Endodermal cell (in vitro differentiated cells): ENCODE data around the gene MRPS25. TPM values are rescaled to one million over a fixed set of nuclear protein-coding genes. Genes with fewer than 3 reads are reported as not detected.

ENCODE experiments used
- DNase-seq: peaks from one replicate; pipeline ENCODE4 v3.0.0-alpha.2; 2017
- H3K27ac ChIP-seq: 2 replicates; pipeline ENCODE4 v1.5.1; 2013; ENCODE audit warnings: mild to moderate bottlenecking, low read depth, low read length, moderate library complexity
- H3K27me3 ChIP-seq: 2 replicates; pipeline ENCODE4 v1.6.1; 2013; ENCODE audit warnings: mild to moderate bottlenecking, low read length, moderate library complexity; ENCODE audit not compliant: insufficient read depth, control insufficient read depth, poor library complexity, severe bottlenecking
- H3K36me3 ChIP-seq: 2 replicates; pipeline ENCODE4 v1.7.0; 2013; ENCODE audit warnings: mild to moderate bottlenecking, low read length, moderate library complexity; ENCODE audit not compliant: control insufficient read depth, insufficient read depth
- H3K4me1 ChIP-seq: one replicate; pipeline ENCODE4 v1.7.0; 2013; ENCODE audit warnings: low read length; ENCODE audit not compliant: control insufficient read depth, insufficient read depth
- H3K4me3 ChIP-seq: 2 replicates; pipeline ENCODE4 v1.5.1; 2013; ENCODE audit warnings: mild to moderate bottlenecking, low read length, moderate library complexity
- H3K9ac ChIP-seq: 2 replicates; pipeline ENCODE4 v1.6.1; 2013; ENCODE audit warnings: mild to moderate bottlenecking, low read length, moderate library complexity; ENCODE audit not compliant: poor library complexity, severe bottlenecking; ENCODE audit errors: extremely low read depth
- H3K9me3 ChIP-seq: 2 replicates; pipeline ENCODE4 v1.6.1; 2013; ENCODE audit warnings: mild to moderate bottlenecking, low read length, moderate library complexity; ENCODE audit not compliant: control insufficient read depth
- H3K27ac Mint-ChIP-seq: 2 replicates; pipeline ENCODE4 v1.8.0; 2020; ENCODE audit warnings: mixed read lengths
- H3K27me3 Mint-ChIP-seq: 2 replicates; pipeline ENCODE4 v1.8.0; 2021; ENCODE audit warnings: mild to moderate bottlenecking, mixed read lengths; ENCODE audit not compliant: insufficient read depth
- H3K36me3 Mint-ChIP-seq: 2 replicates; pipeline ENCODE4 v1.8.0; 2020; ENCODE audit warnings: low read depth, mixed read lengths
- H3K4me1 Mint-ChIP-seq: 2 replicates; pipeline ENCODE4 v1.8.0; 2020; ENCODE audit warnings: mixed read lengths
- H3K4me3 Mint-ChIP-seq: 2 replicates; pipeline ENCODE4 v1.8.0; 2020; ENCODE audit warnings: mild to moderate bottlenecking, moderate library complexity, mixed read lengths
- H3K9me3 Mint-ChIP-seq: 2 replicates; pipeline ENCODE4 v1.8.0; 2020; ENCODE audit warnings: mild to moderate bottlenecking, mixed read lengths
- WGBS, 2 experiments: methylation state at CpG; one replicate each; pipeline versions ENCODE4 v1.1.5 to v1.1.7; 2013; ENCODE audit warnings: missing lambda C conversion rate in 2 of 2, mixed read lengths in 1 of 2; ENCODE audit not compliant: insufficient coverage in 1 of 2, insufficient read length in 1 of 2; 5-methylcytosine and 5-hydroxymethylcytosine counted together
- total RNA-seq, 2 donors: library from RNA; stranded (reverse); fragmentation: NEBNext Ultra II Directional in 1 of 2; extraction: Animal tissue kit (Norgen Biotek cat#: 25700) in 1 of 2; gene quantifications; 2 replicates in 1 of 2; 3 replicates in 1 of 2; pipeline ENCODE4 v1.2.1, GENCODE V29; 2021
- TF ChIP-seq, protein P1 (sequence below): fragments of 200-600 bp; sonication (generic); conservative IDR thresholded peaks from 2 replicates; pipeline ENCODE4 v1.5.0; 2021; ENCODE audit warnings: antibody characterized with exemption, mild to moderate bottlenecking

The MRPS25 gene
- total RNA-seq, 2 donors from 2014 or later: 64.1 to 101 TPM

DNA sequence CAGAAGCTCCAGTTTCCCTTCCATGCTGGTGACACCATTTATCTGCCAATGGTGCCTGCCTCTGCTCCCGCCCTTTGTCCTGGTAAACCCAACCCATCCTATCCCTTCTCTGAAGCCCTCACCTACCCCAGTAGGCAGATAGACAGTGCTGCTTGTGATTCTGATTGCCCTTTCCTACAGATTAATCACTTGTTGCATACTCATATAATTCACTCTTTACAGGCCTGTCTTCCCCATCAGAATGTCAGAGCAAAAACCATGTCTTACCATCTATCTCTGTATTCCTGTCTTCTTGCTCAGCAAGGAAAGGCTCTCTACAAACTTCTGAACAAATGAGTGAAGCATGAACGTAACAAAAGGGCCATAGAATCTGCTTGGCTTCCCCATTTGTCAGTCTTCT is 47.9 kb downstream of the MRPS25 start:
- 93% methylated on average over 2 of the region's 2 CpGs; no CpG with 5 or more reads in 1 of the 2 experiments for WGBS, 2 experiments
- no peak for DNase-seq
- no peak overlapping the region for H3K27ac ChIP-seq
- Mint-ChIP-seq H3K4me3 (no peak overlapping the region), H3K9me3 (no peaks in the 10 kb centered on the region), H3K27ac (peak overlapping the region; percentile 15), H3K4me1 (no peaks in the 10 kb centered on the region), H3K27me3 (no peaks in the 10 kb centered on the region), H3K36me3 (peaks cover 86% of the 10 kb centered on the region)
- no peak overlapping the region for H3K4me3 ChIP-seq
- no peaks in the 10 kb centered on the region for H3K9me3 ChIP-seq
- TF ChIP-seq, protein P1, sequence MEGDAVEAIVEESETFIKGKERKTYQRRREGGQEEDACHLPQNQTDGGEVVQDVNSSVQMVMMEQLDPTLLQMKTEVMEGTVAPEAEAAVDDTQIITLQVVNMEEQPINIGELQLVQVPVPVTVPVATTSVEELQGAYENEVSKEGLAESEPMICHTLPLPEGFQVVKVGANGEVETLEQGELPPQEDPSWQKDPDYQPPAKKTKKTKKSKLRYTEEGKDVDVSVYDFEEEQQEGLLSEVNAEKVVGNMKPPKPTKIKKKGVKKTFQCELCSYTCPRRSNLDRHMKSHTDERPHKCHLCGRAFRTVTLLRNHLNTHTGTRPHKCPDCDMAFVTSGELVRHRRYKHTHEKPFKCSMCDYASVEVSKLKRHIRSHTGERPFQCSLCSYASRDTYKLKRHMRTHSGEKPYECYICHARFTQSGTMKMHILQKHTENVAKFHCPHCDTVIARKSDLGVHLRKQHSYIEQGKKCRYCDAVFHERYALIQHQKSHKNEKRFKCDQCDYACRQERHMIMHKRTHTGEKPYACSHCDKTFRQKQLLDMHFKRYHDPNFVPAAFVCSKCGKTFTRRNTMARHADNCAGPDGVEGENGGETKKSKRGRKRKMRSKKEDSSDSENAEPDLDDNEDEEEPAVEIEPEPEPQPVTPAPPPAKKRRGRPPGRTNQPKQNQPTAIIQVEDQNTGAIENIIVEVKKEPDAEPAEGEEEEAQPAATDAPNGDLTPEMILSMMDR: no peak
- no peak overlapping the region for H3K9ac ChIP-seq
- peaks cover 90% of the 10 kb centered on the region for H3K36me3 ChIP-seq
- H3K27me3 ChIP-seq: no peaks in the 10 kb centered on the region
- H3K4me1 ChIP-seq: no peaks in the 10 kb centered on the region

DNA sequence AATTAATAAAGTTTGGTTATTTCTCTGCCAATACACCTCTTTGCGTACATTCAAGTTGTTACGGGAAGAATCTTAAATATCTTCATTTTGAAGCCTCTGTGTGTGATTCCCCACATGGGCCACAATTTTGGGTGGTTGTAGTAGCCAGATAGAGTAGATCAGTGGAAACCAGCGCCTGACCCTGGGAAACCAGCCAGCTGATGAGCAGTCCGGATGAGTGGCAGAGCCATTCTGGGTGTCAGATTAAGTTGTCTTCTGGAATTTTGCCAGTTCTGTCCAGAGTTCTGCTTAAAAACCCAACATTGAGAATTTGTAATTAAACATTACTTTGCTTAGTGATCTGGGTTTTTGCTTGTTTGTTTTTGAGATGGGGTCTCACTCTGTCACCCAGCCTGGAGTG is 49.7 kb downstream of the MRPS25 start:
- Histone ChIP-seq H3K27ac (no peak overlapping the region), H3K9ac (no peak overlapping the region), H3K27me3 (no peaks in the 10 kb centered on the region), H3K9me3 (no peaks in the 10 kb centered on the region), H3K4me3 (no peak overlapping the region), H3K4me1 (no peaks in the 10 kb centered on the region), H3K36me3 (peaks cover 83% of the 10 kb centered on the region)
- DNase-seq: no peak
- no peak overlapping the region for H3K4me3 Mint-ChIP-seq
- H3K4me1 Mint-ChIP-seq: no peaks in the 10 kb centered on the region
- H3K9me3 Mint-ChIP-seq: no peaks in the 10 kb centered on the region
- no peak overlapping the region for H3K27ac Mint-ChIP-seq
- peaks cover 77% of the 10 kb centered on the region for H3K36me3 Mint-ChIP-seq
- TF ChIP-seq, protein P1: no peak
- WGBS, 2 experiments: 98 to 100% methylated on average over 2 to 4 of the region's 4 CpGs
- H3K27me3 Mint-ChIP-seq: no peaks in the 10 kb centered on the region

DNA sequence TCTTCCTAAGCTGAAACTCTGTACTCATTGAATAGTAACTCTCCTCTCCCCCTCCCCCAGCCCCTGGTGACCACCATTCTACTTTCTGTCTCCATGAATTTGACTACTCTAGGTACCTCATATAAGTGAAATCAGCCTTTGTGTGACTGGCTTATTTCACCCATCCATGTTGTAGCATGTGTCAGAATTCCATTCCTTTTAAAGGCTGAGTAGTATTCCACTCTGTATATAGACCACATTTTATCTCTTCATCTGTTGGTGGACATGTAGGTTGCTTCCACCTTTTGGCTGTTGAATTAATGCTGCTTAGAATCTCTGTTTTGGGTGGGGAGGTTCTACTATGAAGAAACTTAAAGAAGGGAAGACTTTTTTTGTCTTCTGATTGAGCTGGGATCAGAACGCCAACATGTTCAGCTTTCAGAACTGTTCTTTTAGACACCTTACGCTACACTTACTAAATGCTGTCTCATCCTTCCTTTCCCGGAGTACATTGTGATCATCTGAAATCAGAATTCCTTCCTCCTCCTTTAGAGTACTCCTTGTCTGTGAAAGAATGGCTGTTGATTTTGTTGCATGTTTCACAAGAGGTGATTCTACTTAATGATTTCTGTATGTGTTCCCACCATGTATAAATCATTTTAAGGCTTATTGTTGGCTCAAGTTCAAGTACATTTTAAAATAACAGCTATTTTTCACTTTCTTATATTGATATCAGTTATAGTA is 50.3 kb downstream of the MRPS25 start:
- H3K27ac ChIP-seq: no peak overlapping the region
- TF ChIP-seq, protein P1: no peak
- Mint-ChIP-seq H3K27ac (no peak overlapping the region), H3K27me3 (no peaks in the 10 kb centered on the region), H3K36me3 (peaks cover 77% of the 10 kb centered on the region), H3K4me1 (no peaks in the 10 kb centered on the region), H3K9me3 (no peaks in the 10 kb centered on the region), H3K4me3 (no peak overlapping the region)
- H3K9me3 ChIP-seq: no peaks in the 10 kb centered on the region
- no peaks in the 10 kb centered on the region for H3K27me3 ChIP-seq
- no peaks in the 10 kb centered on the region for H3K4me1 ChIP-seq
- no peak overlapping the region for H3K4me3 ChIP-seq
- no peak for DNase-seq
- no peak overlapping the region for H3K9ac ChIP-seq
- peaks cover 77% of the 10 kb centered on the region for H3K36me3 ChIP-seq
- WGBS, 2 experiments: 90 to 100% methylated on average over 2 to 3 of the region's 3 CpGs
